ENCODE results near the gene TMEM184A.

DNA sequence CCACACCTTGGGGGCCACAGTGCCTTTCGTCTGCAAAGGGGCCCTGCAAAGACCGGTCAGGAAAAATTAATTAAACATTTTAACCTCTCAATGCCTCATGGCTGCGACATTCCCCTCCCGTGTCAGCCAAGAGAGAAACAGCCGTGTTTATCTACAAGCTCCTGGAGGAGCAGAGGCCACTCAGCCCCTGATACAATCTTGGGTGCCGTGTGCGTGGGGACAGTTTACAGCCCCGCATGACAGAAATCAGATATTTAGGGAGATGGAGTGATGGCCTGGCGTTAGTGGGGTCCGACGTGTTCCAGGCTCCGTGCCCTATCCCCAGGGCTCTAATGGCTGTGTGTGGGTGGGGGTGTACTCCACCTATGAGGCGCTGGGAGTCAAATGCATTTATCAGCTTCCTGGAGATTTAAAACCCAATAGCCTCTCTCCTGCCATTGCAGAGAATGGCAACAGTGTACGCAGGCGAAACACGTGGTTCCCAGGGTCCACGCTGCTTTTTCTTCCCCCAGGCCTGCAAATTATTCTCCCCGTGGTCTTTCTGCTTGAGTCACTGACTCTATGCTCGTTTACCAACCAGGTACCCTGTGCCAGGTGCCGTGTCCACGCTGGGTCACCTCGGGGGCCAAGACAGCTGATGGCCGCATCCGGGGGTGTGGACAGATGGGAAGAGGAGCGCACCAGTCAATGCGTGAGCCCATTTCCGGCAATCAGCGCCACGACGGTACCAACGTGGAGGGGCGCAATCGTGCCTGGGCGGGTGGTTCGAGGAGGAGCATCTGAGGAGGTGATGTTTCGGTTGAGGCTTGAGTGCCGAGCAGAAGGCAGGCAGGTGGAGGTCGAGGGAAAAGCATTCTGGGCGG, 40.4 kb upstream of the TMEM184A start:
- TF ChIP-seq ZNF644 (CRISPR knock-in tag; IDR thresholded peaks at IDR 0.05; ENCODE audit: low read depth), result no peak
- TF ChIP-seq YY1 (IDR thresholded peaks at IDR 0.05; ENCODE audit: insufficient read depth, insufficient replicate concordance, low read depth, low read length), result no peak
- TF ChIP-seq NR3C1 (CRISPR knock-in tag; IDR thresholded peaks at IDR 0.05), result no peak
- TF ChIP-seq SUZ12 (IDR thresholded peaks at IDR 0.05; ENCODE audit: low read depth, low read length), result no peak
- TF ChIP-seq, protein P1, sequence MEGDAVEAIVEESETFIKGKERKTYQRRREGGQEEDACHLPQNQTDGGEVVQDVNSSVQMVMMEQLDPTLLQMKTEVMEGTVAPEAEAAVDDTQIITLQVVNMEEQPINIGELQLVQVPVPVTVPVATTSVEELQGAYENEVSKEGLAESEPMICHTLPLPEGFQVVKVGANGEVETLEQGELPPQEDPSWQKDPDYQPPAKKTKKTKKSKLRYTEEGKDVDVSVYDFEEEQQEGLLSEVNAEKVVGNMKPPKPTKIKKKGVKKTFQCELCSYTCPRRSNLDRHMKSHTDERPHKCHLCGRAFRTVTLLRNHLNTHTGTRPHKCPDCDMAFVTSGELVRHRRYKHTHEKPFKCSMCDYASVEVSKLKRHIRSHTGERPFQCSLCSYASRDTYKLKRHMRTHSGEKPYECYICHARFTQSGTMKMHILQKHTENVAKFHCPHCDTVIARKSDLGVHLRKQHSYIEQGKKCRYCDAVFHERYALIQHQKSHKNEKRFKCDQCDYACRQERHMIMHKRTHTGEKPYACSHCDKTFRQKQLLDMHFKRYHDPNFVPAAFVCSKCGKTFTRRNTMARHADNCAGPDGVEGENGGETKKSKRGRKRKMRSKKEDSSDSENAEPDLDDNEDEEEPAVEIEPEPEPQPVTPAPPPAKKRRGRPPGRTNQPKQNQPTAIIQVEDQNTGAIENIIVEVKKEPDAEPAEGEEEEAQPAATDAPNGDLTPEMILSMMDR (CRISPR knock-in tag; IDR thresholded peaks at IDR 0.05), result no peak
- TF ChIP-seq GABPA (IDR thresholded peaks at IDR 0.05; ENCODE audit: low read depth, low read length), result no peak
- TF ChIP-seq GABPA (CRISPR knock-in tag; IDR thresholded peaks at IDR 0.05; ENCODE audit: low read depth), result no peak
- TF ChIP-seq ZNF101 (CRISPR knock-in tag; IDR thresholded peaks at IDR 0.05; ENCODE audit: borderline replicate concordance, low read depth), result no peak
- TF ChIP-seq ZBTB1 (CRISPR knock-in tag; IDR thresholded peaks at IDR 0.05; ENCODE audit: borderline replicate concordance), result no peak
- TF ChIP-seq, protein P2, sequence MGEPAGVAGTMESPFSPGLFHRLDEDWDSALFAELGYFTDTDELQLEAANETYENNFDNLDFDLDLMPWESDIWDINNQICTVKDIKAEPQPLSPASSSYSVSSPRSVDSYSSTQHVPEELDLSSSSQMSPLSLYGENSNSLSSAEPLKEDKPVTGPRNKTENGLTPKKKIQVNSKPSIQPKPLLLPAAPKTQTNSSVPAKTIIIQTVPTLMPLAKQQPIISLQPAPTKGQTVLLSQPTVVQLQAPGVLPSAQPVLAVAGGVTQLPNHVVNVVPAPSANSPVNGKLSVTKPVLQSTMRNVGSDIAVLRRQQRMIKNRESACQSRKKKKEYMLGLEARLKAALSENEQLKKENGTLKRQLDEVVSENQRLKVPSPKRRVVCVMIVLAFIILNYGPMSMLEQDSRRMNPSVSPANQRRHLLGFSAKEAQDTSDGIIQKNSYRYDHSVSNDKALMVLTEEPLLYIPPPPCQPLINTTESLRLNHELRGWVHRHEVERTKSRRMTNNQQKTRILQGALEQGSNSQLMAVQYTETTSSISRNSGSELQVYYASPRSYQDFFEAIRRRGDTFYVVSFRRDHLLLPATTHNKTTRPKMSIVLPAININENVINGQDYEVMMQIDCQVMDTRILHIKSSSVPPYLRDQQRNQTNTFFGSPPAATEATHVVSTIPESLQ (CRISPR knock-in tag; conservative IDR thresholded peaks at IDR 0.05), result no peak
- TF ChIP-seq HIVEP1 (CRISPR knock-in tag; IDR thresholded peaks at IDR 0.05), result no peak
- TF ChIP-seq POLR2AphosphoS5 (IDR thresholded peaks at IDR 0.05; ENCODE audit: low read depth, low read length), result no peak
- no peak for TF ChIP-seq ZNF672 (CRISPR knock-in tag; IDR thresholded peaks at IDR 0.05)
- TF ChIP-seq ZNF713 (CRISPR knock-in tag; IDR thresholded peaks at IDR 0.05), result no peak
- no peak for TF ChIP-seq ZFP62 (CRISPR knock-in tag; IDR thresholded peaks at IDR 0.05)

Data from HepG2 (cell line).